Sigmoid colon (tissue), 4 donors: Measurements from ENCODE around the gene ANKRD31.
"Not testable (repeated sequence)": the region's sequence is repeated elsewhere in the genome, so short reads cannot be mapped to it uniquely, and the experiment has no call there.

Source experiments
- POLR2A ChIP-seq, 2 donors: fragments of 450-650 bp; IDR thresholded peaks; one replicate each; pipeline ENCODE4 v1.6.1; 2016; ENCODE audit warnings: antibody characterized with exemption in 2 of 2, mild to moderate bottlenecking in 2 of 2, moderate library complexity in 2 of 2
- POLR2AphosphoS5 ChIP-seq, 4 donors: sonication (generic); formaldehyde crosslinking; IDR thresholded peaks; one replicate each; pipeline ENCODE4 v1.6.1; 2017; ENCODE audit warnings: antibody characterized with exemption in 4 of 4
- TF ChIP-seq, protein P1 (sequence below), 4 experiments: fragments of 450-650 bp in 3 of 4; fragments of 200-600 bp in 1 of 4; IDR thresholded peaks; one replicate each; pipeline ENCODE4 v1.5.1; 2016 to 2019; ENCODE audit warnings: antibody characterized with exemption in 4 of 4, mild to moderate bottlenecking in 3 of 4, moderate library complexity in 2 of 4

GRCh38 chr5:75220787-75221186, 15.9 kb downstream of the ANKRD31 start:
- TF ChIP-seq, protein P1, sequence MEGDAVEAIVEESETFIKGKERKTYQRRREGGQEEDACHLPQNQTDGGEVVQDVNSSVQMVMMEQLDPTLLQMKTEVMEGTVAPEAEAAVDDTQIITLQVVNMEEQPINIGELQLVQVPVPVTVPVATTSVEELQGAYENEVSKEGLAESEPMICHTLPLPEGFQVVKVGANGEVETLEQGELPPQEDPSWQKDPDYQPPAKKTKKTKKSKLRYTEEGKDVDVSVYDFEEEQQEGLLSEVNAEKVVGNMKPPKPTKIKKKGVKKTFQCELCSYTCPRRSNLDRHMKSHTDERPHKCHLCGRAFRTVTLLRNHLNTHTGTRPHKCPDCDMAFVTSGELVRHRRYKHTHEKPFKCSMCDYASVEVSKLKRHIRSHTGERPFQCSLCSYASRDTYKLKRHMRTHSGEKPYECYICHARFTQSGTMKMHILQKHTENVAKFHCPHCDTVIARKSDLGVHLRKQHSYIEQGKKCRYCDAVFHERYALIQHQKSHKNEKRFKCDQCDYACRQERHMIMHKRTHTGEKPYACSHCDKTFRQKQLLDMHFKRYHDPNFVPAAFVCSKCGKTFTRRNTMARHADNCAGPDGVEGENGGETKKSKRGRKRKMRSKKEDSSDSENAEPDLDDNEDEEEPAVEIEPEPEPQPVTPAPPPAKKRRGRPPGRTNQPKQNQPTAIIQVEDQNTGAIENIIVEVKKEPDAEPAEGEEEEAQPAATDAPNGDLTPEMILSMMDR (IDR thresholded peaks at IDR 0.05): not testable (repeated sequence)
- TF ChIP-seq POLR2A, POLR2AphosphoS5 (IDR thresholded peaks at IDR 0.05): not testable (repeated sequence)
